GM19023 (cell line): ENCODE data around the gene NR4A1.
"Not testable (repeated sequence)": the region's sequence is repeated elsewhere in the genome, so short reads cannot be mapped to it uniquely, and the experiment has no call there.

Experiments
- ATAC-seq: cut with Tn5 transposase; IDR thresholded peaks from one replicate; pipeline ENCODE4 v1.9.1; 2021; ENCODE audit warnings: mild to moderate bottlenecking, moderate library complexity; ENCODE audit not compliant: unreplicated experiment

The NR4A1 gene

DNA sequence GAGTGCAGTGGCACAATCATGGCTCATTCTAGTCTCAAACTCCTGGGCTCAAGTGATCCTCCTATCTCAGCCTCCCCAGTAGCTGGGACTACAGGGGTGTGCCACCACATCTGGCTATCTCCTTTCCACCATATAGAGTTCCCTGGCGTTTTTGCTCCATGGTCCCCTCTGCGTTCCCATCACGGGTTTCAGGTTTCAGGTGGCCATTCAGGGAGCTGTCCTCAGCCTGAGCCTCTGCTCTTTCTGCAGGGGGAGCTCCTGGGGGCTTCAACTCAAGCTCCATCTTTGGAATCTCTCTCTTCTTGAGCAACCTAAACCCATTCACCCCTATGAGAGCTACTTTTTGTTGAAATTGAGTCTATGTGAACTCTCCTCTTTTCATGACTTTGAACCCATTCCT, 39.8 kb downstream of the NR4A1 start:
- no peak for ATAC-seq

DNA sequence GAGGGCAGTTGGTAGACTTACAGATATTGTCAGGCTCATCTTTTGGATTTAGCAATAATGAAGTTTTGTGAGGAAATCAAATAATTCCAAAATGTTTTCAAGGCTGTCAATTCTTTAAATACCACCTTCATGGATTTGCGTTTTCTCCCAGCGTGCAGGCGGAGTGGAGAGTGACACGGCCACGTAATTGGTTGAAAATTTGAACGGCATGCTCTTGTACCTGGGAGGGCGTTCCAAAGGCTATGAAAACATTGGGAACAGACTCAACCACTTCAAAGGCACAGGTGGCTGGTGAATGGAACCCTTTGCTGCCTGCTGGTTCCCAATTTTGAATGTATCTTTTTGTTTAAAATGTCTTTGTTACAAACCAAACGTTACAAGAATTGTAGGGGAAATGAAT, 40.6 kb downstream of the NR4A1 start:
- ATAC-seq: no peak

DNA sequence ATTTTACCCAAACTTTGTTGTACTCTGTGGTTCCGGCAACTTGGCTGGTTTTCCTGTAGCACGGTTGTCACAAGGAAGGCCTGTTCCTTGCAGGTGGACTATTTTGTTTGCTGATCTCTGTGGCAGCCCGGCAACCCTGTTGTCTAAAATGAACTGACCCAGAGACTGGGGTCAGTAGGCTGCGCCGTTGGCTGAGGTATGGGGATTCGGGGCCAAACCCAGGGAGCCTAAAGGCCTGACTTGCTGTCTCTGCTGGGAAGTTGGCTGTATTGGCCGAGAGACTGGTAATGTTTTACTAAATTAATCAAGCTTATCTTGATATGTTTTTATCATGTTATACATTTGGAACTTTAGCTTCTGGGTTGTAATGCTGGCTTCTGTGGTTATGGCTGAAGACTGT, 42.1 kb downstream of the NR4A1 start:
- no peak for ATAC-seq

DNA sequence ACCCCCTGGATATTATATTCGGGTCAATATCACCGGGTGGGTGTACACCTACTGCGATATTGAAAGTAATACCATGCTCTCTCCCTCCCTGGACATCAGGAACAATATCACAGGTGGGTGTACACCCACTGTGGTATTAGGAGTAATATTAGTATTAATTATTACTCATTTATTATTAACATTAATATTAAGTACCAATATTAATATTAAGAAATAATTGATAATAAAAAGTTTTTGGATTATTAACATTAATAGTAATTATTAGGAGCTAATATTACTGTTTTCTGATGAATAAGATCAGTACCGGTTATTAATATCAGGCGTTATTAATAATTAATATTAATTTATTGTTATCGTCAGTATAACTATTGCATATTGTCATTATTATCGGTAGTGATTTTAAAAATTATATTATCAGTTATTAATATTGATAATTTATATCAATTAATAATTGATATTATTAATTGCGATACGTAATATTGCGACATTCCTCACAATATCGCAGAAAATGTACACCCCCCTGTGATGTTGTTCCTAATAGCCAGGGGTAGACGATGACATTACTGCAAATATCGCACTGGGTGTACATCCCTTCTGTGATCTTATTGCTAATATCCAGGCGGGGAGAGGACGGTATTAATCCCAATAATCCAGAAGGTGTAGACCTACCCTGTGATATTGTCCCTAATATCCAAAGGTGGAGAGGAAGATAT, 45.2 kb downstream of the NR4A1 start:
- ATAC-seq: no peak

DNA sequence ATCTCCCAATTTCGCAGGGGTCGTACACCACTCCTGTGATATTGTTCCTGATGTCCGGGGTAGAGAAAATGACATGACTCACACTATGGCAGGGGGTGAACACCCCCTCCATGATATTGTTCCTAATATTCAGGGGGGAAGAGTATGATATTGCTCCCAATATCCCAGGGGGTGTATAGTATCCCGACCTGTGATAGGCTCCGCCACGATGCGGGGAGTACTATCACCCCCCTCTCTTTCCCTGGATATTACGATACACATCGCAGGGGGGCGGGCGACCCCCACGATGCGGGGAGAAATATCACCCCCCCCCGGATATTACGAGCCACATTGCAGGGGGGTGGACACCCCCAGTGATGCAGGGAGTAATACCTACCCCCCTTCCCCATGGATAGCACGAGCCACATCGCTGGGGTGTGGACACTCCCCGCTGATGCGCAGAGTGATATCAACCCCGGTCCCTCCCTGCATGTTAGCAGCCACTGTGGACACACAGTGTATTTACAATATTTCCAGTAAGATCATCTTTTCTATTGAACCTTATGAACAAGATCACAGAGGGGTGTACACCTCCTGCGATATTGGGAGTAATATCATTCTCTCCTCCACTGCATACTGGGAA, 45.9 kb downstream of the NR4A1 start:
- no peak for ATAC-seq

DNA sequence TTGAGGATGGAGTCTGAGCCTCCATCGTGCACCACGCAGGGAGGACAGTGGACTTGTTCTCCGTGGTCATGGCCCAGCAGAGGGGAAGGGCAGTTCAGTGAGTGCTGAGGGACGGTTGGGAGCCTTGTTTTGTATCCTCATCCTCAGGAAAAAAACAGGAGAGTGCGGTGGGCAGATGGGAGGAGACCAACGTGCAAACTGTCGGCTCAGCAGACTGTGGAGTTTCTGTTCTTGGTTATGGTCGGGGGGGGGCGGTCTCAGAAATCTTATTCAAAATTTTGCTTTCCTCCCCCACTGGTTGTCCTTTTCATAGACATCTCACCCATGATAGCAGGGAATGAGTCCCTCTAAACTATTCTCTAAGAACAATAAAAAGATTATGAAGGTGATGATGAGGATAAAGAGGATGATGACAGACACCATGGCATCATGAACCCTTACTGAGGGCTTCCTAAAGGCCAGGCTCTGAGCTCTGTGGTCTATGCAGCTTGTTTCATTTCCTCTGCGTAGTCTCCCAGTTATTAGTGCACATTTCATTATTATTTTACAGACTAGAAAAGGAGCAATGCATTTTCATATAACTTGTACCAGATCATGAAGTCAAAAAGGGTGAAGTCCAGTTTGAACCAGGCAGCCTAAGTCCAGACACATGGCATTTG, 53.3 kb downstream of the NR4A1 start:
- not testable (repeated sequence) for ATAC-seq
